Stimulated activated CD4-positive, alpha-beta T cell treated with anti-CD3 and anti-CD28 coated beads, Interleukin-1b, Interleukin-23, amount 100 ng/mL, for 48 hours (primary cell): ENCODE data around the gene NDUFB7.
"Not testable (repeated sequence)": the region's sequence is repeated elsewhere in the genome, so short reads cannot be mapped to it uniquely, and the experiment has no call there.

Experiments used
- DNase-seq: peaks from one replicate; pipeline ENCODE4 v3.0.0-alpha.2; 2020

NDUFB7 gene

GRCh38 chr19:14570864-14571527, 870 bp downstream of the NDUFB7 start:
- DNase-seq, result no peak

- no peak for DNase-seq
Measured at GRCh38 chr19:14567079-14567478, 4.8 kb downstream of the NDUFB7 start.

GRCh38 chr19:14566712-14567077, 5.2 kb downstream of the NDUFB7 start:
- no peak for DNase-seq

GRCh38 chr19:14565765-14566711, 5.8 kb downstream of the NDUFB7 start:
- DNase-seq, result no peak

- DNase-seq, result no peak
Measured at GRCh38 chr19:14565298-14565679, 6.6 kb downstream of the NDUFB7 start.

GRCh38 chr19:14564652-14565297, 7.1 kb downstream of the NDUFB7 start:
- DNase-seq, result not testable (repeated sequence)

- peak; percentile 86 for DNase-seq
Measured at GRCh38 chr19:14563989-14564651, 7.7 kb downstream of the NDUFB7 start.

GRCh38 chr19:14563590-14563926, 8.3 kb downstream of the NDUFB7 start:
- DNase-seq, result no peak

GRCh38 chr19:14562660-14563589, 8.9 kb downstream of the NDUFB7 start:
- no peak for DNase-seq

GRCh38 chr19:14561847-14562351, 10.0 kb downstream of the NDUFB7 start:
- no peak for DNase-seq

- no peak for DNase-seq
Measured at GRCh38 chr19:14561249-14561648, 10.6 kb downstream of the NDUFB7 start.

GRCh38 chr19:14560776-14561108, 11.1 kb downstream of the NDUFB7 start:
- no peak for DNase-seq

GRCh38 chr19:14559916-14560775, 11.7 kb downstream of the NDUFB7 start:
- no peak for DNase-seq

GRCh38 chr19:14558370-14559066, 13.3 kb downstream of the NDUFB7 start:
- no peak for DNase-seq

- DNase-seq, result peak; percentile 77
Measured at GRCh38 chr19:14556662-14557188, 15.1 kb downstream of the NDUFB7 start.

- DNase-seq, result no peak
Measured at GRCh38 chr19:14555918-14556661, 15.8 kb downstream of the NDUFB7 start.

- no peak for DNase-seq
Measured at GRCh38 chr19:14554382-14554812, 17.5 kb downstream of the NDUFB7 start.

GRCh38 chr19:14553939-14554243, 18.0 kb downstream of the NDUFB7 start:
- DNase-seq, result no peak
